Measurements from ENCODE around the gene CYP4F2. TPM values are rescaled to one million over a fixed set of nuclear protein-coding genes. Genes with fewer than 3 reads are reported as not detected.

The CYP4F2 gene
- total RNA-seq, 1 experiment from 2014 or later, result not detected

DNA sequence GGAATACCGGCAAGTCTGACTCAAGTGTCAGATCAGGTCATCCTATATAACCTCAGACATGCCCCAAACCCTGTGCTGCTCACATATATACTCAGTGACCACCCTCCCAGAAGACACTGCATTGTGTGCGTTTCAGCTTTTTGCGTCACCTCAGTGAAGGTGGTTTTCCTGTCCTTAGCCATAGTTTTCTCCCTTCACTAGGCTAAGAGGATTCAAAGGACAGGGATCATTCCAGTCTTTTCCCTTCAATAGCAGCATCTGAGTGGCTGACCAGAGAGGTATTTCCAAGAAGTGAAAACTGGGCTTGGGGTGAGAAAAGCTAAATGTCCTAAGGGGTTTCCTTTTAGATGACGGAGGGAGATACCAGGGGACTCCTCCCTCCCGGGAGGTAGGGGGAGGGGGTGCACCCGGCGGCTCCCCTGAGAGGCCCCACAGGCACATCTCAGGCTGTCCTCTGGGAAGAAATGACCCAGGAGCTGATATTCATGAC, 69.7 kb downstream of the CYP4F2 start:
- no peaks in the 10 kb centered on the region for H3K27me3 ChIP-seq (replicated peaks; ENCODE audit: control insufficient read depth, insufficient read depth, low read length)
- Mint-ChIP-seq H3K4me1 (ENCODE audit: low read depth, unreplicated experiment) (peaks cover 18% of the 10 kb centered on the region), H3K27ac (ENCODE audit: unreplicated experiment) (peak overlapping the region; percentile 96), H3K9me3 (ENCODE audit: unreplicated experiment) (no peaks in the 10 kb centered on the region), H3K27me3 (ENCODE audit: insufficient read depth, unreplicated experiment) (no peaks in the 10 kb centered on the region), H3K36me3 (ENCODE audit: insufficient read depth, unreplicated experiment) (peaks cover 9% of the 10 kb centered on the region), H3K4me3 (ENCODE audit: unreplicated experiment) (no peak overlapping the region)
- peaks cover 29% of the 10 kb centered on the region for H3K4me1 ChIP-seq
- ChIA-PET POLR2A (interaction anchor here (1.2 kb wide), 1 partner anchor 9 kb away, joined by 16 read pairs; no protein-coding TSS in a partner anchor), CTCF (no interaction called here)
- no peak overlapping the region for H3K4me3 ChIP-seq (ENCODE audit: low read depth, low read length)
- TF ChIP-seq, protein P1, sequence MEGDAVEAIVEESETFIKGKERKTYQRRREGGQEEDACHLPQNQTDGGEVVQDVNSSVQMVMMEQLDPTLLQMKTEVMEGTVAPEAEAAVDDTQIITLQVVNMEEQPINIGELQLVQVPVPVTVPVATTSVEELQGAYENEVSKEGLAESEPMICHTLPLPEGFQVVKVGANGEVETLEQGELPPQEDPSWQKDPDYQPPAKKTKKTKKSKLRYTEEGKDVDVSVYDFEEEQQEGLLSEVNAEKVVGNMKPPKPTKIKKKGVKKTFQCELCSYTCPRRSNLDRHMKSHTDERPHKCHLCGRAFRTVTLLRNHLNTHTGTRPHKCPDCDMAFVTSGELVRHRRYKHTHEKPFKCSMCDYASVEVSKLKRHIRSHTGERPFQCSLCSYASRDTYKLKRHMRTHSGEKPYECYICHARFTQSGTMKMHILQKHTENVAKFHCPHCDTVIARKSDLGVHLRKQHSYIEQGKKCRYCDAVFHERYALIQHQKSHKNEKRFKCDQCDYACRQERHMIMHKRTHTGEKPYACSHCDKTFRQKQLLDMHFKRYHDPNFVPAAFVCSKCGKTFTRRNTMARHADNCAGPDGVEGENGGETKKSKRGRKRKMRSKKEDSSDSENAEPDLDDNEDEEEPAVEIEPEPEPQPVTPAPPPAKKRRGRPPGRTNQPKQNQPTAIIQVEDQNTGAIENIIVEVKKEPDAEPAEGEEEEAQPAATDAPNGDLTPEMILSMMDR (IDR thresholded peaks at IDR 0.05; ENCODE audit: insufficient read depth in 1 of 2, low read depth in 1 of 2, low read length in 1 of 2, severe bottlenecking in 1 of 2, unreplicated experiment in 1 of 2), result no peak
- no peaks in the 10 kb centered on the region for H3K9me3 ChIP-seq
- peak; percentile 37 to 52 for DNase-seq
- BruUV-seq (replicated peaks), result no TSS peak
- H3K36me3 ChIP-seq (ENCODE audit: control insufficient read depth, insufficient read depth, low read length), result no peaks in the 10 kb centered on the region
- intact Hi-C loops (cut with micrococcal nuclease; ENCODE audit: unreplicated experiment), result loop anchor here (1.0 kb wide), 1 partner anchor 9 kb away; no protein-coding TSS in a partner anchor

Other genes with a start within 250 kb of the CYP4F2 start
- 0.16 and 0.39 TPM in 2 replicates for gene CYP4F12, start 225.0 kb downstream of the CYP4F2 start, total RNA-seq (2022)
- not detected in 2 replicates for gene OR10H2, start 170.1 kb downstream of the CYP4F2 start, total RNA-seq (2022)
- gene OR10H3, start 160.1 kb downstream of the CYP4F2 start, total RNA-seq (2022), result not detected in 2 replicates
- gene OR10H5, start 110.4 kb downstream of the CYP4F2 start, total RNA-seq (2022), result not detected in 2 replicates
- not detected in 2 replicates for gene OR10H1, start 82.4 kb downstream of the CYP4F2 start, total RNA-seq (2022)
- gene CYP4F11, start 36.5 kb upstream of the CYP4F2 start, total RNA-seq (2022), result not detected in 2 replicates
- not detected in 2 replicates for gene OR10H4, start 50.9 kb upstream of the CYP4F2 start, total RNA-seq (2022)
- 368 and 392 TPM in 2 replicates for gene TPM4, start 178.4 kb upstream of the CYP4F2 start, total RNA-seq (2022)
- 108 and 129 TPM in 2 replicates for gene RAB8A, start 213.8 kb upstream of the CYP4F2 start, total RNA-seq (2022)
- gene HSH2D, start 245.6 kb upstream of the CYP4F2 start, total RNA-seq (2022), result 0.23 and 0.35 TPM in 2 replicates